HEK293T (cell line): ENCODE measurements around the gene PGBD1.

Source experiments
- BHLHE40 ChIP-seq: fragments of 450-650 bp; IDR thresholded peaks from 2 replicates; pipeline ENCODE4 v1.6.1; 2016; ENCODE audit warnings: mild to moderate bottlenecking, moderate library complexity, borderline replicate concordance
- ELF4 ChIP-seq: fragments of 450-650 bp; IDR thresholded peaks from 2 replicates; pipeline ENCODE4 v1.6.1; 2017; ENCODE audit warnings: antibody characterized with exemption
- FOXA1 ChIP-seq: fragments of 450-650 bp; IDR thresholded peaks from 2 replicates; pipeline ENCODE4 v1.6.1; 2016; ENCODE audit warnings: mild to moderate bottlenecking
- FOXK2 ChIP-seq: fragments of 450-650 bp; IDR thresholded peaks from 2 replicates; pipeline ENCODE4 v1.6.1; 2016; ENCODE audit warnings: mild to moderate bottlenecking
- HDGF ChIP-seq: fragments of 450-650 bp; IDR thresholded peaks from 2 replicates; pipeline ENCODE4 v1.6.1; 2017; ENCODE audit warnings: antibody characterized with exemption, borderline replicate concordance
- TF ChIP-seq, protein P1 (sequence below): fragments of 450-650 bp; IDR thresholded peaks from 2 replicates; pipeline ENCODE4 v1.6.1; 2016

DNA sequence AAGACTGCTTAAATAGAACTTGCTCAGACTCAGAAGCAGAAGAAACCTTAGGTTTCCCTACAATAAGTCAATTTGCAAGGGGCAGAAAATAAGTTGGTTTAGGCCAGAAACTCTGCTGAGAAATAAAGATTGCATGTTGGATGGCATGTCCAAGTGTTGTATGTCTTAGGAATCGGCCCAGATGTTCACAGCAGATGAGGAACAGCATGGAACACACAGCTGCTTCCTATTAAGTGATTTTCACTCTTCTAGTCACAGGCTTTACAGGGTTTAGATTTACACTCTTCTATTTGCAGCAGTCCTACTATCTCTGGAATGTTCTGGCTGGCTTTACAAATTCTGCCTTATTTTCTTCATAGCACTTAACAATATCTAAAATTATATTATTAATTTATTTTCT, 32.5 kb upstream of the PGBD1 start:
- TF ChIP-seq HDGF (no peak), FOXK2 (no peak), BHLHE40 (no peak), FOXA1 (no peak), ELF4 (no peak)
- TF ChIP-seq, protein P1, sequence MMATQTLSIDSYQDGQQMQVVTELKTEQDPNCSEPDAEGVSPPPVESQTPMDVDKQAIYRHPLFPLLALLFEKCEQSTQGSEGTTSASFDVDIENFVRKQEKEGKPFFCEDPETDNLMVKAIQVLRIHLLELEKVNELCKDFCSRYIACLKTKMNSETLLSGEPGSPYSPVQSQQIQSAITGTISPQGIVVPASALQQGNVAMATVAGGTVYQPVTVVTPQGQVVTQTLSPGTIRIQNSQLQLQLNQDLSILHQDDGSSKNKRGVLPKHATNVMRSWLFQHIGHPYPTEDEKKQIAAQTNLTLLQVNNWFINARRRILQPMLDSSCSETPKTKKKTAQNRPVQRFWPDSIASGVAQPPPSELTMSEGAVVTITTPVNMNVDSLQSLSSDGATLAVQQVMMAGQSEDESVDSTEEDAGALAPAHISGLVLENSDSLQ: no peak
